Superior temporal gyrus (tissue), 1 donor: ENCODE measurements around the gene ALPL.

Source experiments
- DNase-seq: peaks from one replicate; pipeline ENCODE4 v3.0.0-alpha.2; 2016; ENCODE audit errors: extremely low spot score

The ALPL gene

GRCh38 chr1:21598904-21599303, 89.7 kb downstream of the ALPL start:
- no peak for DNase-seq

DNA sequence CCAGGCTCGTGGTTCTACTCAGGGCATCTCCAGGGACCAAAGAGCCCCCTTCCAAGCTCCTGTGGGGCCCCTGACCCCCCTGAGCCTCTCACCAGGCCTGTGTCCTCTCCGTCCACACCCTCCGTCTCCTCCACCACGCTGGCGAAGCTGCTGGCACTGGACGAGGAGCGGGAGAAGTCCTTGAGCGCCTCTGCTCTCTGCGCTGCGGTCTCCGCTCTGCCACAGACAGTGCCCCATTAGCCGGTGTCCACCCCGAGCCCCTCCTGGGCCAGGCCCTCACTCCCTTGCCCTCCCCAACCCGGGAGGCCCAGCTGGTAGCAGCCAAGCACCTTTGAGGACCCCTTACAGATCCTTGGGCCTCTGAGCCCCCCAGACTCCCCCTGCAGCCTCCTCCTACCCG, 90.2 kb downstream of the ALPL start:
- DNase-seq = no peak

DNA sequence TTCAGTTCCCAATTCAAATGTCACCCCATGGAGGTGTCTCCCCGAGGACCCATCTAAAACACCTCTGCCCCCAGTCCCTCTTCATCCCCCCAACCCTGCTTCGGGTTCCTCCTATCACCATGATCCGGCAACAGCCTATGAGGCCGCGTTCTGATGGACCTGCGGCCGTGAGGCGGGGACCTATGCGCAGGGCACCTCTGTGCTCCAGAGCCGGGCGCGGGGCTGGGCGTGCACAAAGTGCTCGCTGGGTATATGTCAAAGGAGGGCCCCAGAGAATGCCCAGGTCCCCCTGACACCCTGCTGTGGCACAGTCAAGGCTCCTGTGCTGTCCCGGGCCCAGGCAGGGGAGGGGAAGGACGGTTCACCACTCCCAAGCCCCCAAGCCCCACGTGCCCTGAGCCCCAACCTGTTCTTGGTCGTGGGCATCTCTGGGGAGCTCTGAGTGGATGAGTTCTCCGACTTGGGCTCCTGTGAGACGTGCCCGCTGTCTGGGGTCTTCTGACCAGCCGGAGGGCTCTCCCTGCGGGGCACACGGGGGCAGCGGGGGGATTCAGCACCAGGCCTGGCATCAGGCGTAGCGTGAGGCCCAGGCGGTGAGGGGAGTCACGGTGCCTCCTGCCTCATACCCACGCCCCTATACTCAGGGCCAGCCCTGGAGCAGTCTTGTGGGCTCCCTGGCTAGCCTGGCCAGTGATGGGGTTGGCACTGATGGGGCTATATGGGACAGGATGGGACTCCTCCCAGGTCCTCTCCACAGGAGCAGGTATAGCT, 92.2 kb downstream of the ALPL start:
- DNase-seq = no peak

DNA sequence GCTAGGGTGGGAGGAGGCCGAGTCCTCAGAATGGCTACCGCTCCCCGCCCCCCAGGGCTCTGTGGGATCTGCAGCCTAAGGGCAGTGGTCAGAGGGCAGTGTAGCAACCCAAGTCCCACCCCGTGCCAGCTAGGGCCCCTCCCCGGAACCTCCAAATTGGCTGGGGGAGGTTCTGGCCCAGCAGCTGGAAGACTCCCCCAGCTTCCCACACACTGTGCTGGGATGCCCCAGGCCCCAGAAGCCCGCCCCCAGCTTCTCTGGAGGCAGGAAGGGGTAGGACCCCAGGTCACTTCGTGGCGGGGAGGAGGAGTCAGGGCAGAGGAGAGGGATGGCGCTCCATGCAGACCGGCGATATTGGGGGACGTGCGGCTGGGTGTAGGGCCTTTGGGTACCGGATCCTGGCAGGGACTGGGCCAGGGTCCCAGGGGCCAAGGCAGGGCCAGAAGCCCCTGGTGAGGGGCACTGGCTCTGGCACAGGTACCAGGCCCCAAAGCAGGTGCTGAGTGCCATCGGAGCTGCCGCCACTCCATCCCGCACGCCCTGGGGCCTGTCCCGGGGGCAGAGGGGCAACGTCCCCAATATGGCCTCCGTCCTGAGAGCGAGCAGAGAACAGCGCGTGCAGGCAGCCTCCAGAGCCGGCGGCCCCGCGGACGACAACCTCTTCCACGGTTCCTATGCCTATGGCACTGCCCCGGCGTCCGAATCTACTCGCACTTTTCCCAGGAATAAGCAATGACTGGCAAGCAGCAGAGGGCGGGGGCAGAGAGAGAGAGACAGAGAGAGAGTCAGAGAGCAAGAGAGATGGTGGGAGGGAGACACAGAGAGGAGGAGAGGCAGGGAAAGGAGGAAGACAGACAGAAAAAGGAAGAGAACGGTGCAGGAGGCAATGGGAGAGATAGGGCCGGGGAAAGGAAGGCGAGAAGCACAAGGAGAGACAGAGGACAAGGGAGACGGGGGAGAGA, 94.2 kb downstream of the ALPL start:
- no peak for DNase-seq

- DNase-seq = no peak
These were observed 95.2 kb downstream of the ALPL start for GRCh38 chr1:21604208-21604957.

DNA sequence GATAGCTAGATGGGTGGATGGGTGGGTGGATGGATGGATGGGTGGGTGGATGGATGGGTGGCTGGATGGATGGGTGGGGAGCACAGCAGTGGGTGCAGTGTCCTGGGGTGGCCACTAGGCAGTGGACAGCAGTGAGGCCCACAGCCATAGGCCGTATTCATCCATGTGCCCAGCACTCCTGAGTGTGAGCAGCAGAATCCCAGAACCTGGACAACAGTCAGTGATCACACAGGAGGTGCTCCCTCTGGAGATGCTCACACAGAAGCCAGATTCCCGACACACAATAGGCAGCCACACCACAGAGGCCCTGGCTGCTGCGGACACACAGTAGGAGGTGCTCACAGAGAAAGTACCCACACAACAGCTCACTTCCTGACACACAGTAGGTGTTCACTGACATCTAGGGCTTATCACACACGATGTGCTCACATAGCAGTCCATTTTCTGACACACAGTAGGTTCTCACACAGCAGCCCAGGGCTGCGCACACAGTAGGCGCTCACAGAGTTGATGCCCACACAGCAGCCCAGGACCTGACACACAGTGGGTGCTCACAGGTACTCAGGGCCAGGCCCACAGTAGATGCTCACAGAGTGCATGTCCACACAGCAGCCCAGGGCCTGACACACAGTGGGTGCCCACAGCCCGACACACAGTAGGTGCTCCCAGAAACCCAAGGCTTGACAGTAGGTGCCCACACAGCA, 95.9 kb downstream of the ALPL start:
- no peak for DNase-seq

DNA sequence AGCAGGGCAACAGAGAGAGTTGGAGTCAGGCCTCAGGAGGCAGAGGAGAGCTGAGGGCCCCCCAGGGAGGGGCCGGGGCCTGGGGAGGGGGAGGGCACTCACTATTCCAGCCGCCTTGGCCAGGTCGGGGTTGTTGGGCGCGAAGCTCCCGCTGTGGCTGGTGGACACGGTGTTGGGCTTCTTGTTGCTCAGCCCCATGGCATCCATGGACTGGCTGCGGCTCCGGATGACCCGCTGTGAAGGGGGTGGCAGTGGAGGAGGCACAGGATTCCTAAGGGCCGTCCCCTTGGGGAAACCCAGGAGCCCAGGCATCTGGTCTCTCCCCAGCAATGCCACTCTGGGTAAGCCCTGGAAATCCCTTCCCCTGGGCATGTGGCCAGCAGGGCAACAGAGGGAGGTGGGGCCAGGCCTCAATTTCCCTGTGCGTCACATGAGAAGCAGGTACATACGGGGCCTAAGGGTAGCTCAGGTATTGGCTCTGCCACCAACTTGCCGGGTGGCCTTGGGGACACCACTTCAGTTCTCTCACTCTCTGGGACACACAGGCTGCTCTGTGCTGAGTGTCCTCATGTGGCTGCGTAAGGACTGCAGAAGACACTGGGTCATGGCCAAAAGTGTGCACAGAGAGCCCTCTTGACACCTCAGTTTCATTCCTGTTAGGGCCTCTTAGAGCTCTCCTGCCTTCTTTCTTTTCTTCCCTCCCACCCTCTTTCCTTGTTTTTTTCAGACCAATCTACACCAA, 96.9 kb downstream of the ALPL start:
- no peak for DNase-seq

DNA sequence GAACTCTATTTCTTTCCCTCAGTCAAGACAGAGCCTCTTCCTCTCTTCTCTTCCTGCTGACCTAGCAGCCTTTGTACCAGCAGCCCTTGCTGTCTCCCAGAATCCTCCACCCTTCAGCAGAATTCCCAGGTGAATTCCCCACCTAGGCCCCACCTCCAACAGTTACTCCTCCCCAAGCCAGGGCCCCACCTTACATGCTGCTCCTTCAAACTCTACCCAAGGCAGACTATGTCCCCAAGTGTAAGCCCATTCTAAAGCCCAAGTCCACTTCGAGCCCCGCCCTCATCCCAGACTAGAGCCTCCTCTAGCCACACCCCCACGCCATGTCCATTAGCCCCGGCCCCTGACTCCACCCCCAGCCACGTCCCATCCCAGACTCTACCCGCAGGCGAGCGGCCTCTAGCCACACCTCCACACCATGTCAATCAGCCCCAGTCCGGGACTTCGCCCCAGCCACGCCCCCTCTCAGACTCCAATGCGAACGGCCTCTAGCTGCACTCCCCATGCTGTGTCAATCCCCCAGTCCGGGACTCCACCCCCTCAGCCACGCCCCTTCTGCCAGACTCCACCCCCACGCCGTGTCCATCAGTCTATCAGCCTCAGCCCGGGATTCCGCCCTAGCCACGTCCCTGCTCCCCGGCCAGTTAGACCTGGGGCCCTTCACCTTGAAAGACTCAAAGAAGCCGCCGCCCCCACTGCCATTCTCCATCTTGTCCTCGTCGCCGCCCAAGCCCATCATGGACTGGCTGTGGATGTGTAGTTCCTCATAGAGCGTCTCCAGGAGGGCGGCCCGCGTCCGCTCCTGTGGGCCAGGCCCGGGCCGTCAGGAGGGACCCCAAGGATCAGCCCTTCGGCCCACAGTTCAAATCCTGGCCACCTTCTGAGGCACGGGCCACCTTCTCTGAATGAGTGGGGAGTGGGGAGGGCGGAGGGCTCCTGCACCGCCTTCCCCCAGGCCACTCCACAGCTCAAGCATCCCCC, 98.6 kb downstream of the ALPL start:
- no peak for DNase-seq

- no peak for DNase-seq
These were observed 99.6 kb downstream of the ALPL start for GRCh38 chr1:21608798-21609197.

GRCh38 chr1:21610027-21610426, 100.8 kb downstream of the ALPL start:
- no peak for DNase-seq

DNA sequence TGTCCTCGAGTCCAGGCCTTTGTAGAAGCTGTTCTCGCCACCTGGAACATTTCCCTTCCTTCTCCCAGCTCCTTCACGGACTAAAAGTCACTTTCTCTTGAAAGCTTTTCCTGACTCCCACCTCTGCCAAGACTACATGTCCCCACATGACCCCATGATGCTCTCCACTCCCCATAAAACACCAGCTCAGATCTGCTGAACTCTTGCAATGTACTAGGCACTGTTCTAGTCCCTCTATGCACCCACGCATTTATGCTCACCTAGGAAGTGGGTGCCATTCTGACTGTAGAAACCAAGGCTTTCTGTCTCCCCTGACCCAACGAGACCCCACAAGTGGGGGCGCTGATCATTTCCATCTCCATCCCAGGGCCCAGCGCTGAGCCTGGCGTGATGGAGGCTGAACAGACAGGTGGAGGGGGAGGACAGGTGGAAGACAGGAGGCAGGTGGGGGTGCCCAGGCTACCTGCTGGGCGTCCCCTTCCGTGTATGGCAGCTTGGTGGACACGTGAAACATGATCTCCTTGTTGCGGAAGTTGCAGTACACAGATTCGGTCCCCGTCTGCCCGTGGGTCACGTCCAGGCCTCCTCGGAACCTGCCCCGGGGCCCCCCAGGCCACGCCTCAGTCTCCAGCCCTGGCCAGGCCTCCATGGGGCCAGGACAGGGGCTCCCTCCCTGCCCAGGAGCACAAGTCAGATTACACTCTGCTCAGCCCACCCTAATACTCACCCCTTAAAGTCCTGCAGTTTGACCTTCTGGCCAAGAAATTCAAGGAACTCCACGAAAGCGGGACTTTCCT, 102.0 kb downstream of the ALPL start:
- no peak for DNase-seq

- no peak for DNase-seq
These were observed 102.8 kb downstream of the ALPL start for GRCh38 chr1:21612057-21612456.

DNA sequence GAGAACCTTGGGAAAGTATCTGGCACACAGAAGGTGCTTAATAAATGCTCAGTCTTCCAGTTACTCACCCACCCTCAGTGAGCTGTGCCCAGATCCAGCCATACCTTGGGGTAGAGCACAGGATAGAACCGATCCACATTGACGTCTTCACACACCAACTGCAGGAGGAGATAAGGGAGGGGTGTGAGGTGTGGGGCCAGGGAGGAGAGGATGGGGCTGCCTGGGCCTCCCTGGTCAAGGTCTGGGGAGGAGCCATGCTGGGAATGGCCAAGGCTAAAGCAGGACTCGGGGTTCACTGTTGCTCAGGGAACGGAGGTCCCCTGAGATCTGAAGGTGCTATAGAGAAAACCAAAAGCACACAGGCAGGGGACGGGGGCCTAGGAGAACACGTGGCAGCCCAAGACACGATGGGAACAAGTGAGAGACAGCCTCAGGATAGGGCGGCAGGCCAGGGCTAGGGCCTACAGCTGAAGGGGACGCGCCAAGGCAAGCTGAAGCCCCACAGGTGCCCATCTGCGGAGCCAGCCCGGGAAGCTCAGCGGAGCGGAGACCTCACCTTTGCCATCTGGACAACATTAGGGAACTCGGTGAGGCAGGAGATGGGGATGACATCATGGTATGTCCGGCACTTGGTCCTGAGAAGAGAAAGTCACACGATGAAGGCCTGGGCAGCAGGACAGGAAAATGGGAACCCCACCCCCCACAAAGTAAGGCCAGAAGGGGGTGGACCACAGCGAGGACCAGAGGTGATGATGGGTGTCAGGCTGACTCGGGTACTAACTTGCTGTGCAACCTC, 104.0 kb downstream of the ALPL start:
- no peak for DNase-seq

- DNase-seq = no peak
These were observed 105.3 kb downstream of the ALPL start for GRCh38 chr1:21614419-21615115.

DNA sequence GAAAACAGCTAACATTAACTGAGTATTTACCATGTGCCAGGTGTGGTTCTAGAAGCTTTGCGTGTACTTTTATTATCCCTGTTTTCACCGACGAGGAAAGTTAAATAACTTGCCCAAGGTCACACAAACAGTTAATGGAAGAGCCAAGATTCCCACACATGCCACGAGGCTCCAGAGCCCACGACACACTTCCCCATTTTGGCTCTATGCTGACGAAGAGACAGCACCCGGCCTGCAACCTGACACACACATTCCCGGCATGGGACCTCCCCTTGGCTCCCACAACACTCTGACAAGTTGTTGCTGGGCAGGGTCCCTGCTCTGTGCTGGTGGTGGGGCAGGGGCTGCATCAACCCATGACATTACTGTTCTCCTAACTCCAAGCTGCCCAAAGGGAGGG, 107.1 kb downstream of the ALPL start:
- no peak for DNase-seq

DNA sequence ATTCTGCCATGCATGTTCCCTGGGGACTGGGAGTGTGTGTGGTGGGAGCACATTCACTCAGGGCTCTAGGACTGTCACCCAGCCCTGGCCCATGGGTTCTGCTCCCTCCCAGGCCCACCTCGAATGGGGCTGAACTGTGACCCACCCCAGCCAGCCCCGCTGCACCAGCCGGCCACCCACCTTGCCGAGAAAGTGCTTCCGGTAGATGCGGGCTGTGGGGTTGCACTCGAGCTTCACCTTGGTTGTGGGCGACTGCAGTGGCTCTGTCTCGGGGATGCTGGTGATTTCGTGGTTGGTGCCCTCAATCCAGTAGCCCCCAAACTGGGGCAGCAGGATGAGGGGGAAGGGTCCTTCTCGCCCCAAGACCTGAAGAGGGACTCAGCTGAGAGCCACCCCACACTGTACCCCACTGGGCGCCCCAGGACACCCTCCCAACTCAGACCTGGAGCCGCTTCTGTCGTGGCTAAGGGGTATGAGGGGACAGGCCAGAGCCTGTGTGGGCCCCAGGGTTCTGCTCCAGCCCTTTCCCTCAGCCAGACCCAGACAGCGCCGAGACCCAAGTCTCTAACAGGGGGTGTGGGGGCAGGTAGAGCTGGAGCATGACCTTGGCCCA, 108.0 kb downstream of the ALPL start:
- no peak for DNase-seq

- DNase-seq = no peak
These were observed 108.8 kb downstream of the ALPL start for GRCh38 chr1:21618059-21618458.
